Ammon's horn (tissue), 1 donor: ENCODE results near the gene KANSL1L.

Source experiments
- DNase-seq: peaks from one replicate; pipeline ENCODE4 v3.0.0-alpha.2; 2016; ENCODE audit warnings: low spot score

KANSL1L gene

DNA sequence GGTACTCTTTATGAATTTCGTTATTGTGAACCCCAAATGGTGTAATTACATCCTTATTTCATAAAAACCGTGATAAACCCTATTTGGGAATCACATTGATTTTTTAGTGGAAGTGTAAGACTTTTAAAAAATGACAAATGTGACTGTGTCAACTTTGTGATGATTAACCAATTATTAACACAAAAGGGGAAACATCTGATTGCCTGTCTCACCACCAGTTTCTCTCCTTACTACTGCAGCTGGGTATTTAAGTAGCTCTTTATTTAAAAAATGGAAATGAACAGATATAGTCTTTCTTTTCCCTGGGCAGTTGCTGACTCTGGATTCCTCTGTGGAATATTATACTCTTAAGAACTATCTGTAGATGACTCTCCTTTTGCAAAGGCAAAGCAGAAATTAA, 180.4 kb downstream of the KANSL1L start:
- DNase-seq = no peak

DNA sequence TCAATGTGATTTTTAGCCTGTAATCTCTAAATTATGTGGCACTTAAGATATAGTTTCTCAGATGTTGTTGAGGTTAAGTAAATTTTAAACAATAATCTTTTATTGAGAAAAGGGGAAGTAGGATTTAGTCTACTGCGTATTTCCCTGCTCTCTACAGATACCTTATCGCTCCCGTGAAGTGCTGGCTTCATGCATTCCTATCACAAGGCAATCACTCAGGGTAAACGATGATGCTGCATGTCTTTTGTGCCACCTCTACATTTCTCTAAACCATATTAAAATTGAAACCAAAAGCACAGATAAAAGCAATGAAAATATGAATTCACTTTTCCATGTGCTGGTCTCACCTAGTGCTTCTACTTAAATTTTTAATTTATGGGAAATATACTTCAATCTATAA, 183.2 kb downstream of the KANSL1L start:
- no peak for DNase-seq

DNA sequence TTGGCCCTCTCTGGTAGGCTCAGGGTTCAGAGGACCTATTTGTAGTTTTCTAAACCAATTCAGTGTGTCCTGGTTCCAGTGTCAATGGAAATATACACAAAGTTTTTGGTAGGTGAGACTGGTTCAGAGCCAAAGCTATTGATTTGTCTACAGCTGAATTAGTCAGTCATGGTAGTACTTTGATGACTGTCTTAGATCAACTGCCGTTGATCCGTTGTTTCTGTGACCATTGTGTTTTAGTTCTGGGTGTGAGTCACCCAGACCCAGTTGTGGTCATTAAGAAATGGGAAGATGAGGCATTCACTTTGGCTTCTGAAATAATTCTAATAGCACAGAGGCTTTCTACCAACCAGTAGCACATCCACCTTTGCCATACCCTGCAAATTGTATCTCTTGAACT, 184.8 kb downstream of the KANSL1L start:
- DNase-seq = no peak

DNA sequence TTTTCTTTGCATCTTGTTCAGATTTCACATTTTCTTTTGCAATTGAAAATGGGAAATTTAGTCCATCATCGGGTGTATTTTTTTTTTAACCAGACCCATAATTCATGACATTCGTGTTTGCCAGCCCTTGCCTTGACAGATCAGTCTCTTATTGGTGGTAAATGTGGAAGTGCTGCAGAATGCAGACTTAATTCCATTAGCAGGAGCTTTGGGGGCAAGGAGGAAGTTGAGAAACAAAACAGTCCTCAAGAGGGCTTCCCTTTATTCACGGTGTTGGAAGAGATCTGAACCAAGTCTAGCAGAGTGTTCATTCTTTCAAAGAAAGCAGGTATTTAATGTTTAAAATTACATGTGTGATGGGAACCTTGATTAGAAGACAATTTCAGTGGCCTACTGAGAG, 185.3 kb downstream of the KANSL1L start:
- DNase-seq = peak; percentile 20

DNA sequence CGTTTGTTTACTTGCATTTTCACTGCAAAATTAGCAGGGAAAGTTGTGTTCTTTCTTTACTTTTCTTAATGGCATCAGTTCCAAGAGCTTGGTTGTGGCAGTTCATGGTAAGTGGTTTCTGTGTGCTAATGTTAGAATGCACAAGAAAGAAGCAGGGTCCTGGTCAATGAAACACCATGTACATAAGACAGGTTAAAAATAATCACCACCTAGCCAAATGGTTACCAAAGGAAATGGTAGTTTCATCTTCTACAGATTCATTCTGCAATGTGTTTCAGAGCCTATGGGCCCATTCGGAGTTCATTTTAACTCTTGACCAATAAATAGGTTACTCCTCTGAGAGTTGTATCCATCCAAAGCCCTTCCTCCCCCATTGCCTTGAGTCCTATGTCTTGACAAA, 186.9 kb downstream of the KANSL1L start:
- DNase-seq = no peak

DNA sequence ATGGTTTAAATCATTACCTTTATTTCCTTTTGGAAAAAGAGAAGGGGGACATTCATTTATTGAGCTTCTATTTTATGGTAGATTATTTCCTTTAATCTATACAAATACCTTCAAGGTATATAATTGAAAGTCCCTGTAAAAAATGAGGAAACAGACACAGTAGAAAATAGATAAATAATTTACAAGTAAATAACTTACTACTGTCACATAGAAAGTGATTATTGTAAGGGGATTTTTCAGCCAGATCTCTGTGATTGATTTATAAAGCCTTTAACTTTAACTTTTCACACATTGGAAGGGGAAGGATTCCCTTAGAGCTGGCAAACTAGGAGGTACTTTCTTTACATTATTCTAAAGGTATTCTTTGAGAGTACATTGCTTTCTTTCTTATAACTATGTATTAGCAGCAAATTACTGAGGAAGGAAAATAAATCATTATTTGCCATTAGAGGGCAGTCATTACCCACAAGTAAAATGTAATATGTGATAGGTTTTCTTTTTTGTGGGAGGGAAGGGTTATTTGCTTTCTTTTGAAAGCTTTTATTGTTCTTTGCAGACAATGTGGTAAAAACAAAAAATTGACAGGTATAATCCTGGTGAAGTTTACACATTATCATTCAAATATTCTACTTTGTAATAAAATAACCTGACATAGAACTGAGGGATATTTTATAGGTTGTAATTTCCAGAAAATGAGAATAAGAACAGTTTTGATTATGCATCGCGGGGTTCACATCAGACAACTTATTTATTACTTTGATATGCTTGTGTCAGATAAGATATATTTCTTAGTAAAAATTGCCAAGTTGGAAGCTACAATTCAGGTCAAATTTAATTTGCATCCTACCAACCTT, 193.6 kb downstream of the KANSL1L start:
- DNase-seq = peak; percentile 48

DNA sequence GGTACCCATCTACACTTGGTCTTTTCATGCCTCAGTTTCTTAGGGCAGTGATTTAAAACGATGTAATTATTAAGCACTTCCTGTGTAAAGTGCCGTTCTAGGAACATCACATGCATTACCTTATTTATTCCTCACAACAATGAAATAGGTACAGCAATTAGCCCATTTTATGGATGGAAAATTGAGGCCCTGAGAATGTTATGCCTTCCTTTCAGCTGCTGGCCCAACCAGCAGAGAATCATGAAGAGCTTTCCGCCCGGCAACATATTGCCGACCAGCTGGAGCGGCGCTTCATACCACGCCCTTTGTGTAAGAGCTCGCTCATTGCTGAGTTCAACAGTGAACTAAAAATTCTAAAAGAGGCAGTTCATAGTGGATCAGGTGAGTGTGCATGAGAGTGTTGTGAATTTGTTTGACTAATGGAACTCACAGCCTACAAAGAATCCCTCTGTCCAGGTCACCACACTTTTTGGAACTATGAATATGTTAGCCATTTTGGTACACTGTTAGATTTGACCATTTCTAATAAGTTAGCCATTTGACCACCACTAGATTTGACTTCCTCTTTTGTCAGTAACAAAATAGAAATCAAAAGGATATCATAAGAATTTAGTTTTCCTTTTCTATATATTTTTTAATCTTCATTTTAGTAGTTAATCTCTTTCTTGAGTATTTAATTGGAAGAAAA, 194.4 kb downstream of the KANSL1L start:
- DNase-seq = no peak

DNA sequence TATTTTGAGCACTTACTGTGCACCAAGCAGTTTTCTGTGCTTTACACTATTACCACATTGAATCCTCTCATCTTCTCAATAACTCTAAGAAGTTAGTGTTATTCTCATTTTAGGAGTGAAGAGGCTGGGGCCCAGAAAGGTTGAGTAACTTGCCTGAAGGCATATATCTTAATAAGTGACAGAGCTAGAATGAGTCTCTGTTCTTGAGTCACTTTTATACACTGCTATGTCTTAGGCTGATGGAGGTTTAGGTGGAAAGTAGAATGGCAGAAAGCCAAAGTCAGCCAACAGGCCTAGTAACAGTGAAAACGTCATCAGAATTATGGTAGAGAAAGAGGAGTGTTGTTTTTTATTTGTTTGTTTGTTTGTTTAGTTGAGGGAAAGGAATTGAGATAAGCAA, 196.6 kb downstream of the KANSL1L start:
- DNase-seq = no peak

DNA sequence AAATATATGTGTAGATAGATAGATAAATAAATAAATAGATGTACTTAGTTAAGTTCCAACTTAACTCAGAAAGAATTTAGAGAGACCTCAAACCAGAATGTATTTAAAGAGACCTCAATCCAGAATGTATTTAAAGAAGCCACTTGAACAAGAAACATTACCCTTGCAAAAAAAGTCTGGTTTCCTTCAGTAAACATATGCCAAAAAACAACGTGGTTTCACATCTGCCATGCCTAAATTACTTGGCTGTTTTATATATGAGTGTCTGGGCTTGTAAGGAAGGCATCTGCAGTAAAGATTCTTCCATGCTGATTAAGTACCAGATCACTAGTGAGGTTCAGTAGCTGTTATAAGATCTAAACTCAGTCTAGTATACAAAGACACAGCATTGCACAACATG, 197.9 kb downstream of the KANSL1L start:
- DNase-seq = no peak
